Measurements from ENCODE around the gene EPS15.

The EPS15 gene

GRCh38 chr1:51344602-51345299 lies 174.3 kb downstream of the EPS15 start:
- Histone ChIP-seq H3K9ac (ENCODE audit: low read depth in 1 of 2, low read length in 2 of 2) (peak overlapping the region in 1 of 2 donors; percentile 66), H3K9me3 (ENCODE audit: control insufficient read depth in 2 of 2, low read length in 2 of 2) (no peaks in the 10 kb centered on the region), H3K27ac (ENCODE audit: low read depth in 2 of 2, low read length in 2 of 2) (no peak overlapping the region), H3K27me3 (ENCODE audit: control insufficient read depth in 2 of 2, insufficient read depth in 2 of 2, low read length in 2 of 2) (peaks cover 10 to 12% of the 10 kb centered on the region in 2 donors), H3K36me3 (ENCODE audit: control insufficient read depth in 2 of 2, insufficient read depth in 2 of 2, low read length in 2 of 2) (no peaks in the 10 kb centered on the region), H3K4me3 (ENCODE audit: low read length in 2 of 2) (peak overlapping the region; percentile 56 to 64), H3K4me1 (ENCODE audit: control insufficient read depth in 2 of 2, insufficient read depth in 2 of 2, low read length in 2 of 2) (peaks cover 0 to 9% of the 10 kb centered on the region in 2 donors)

- Histone ChIP-seq H3K36me3 (ENCODE audit: control insufficient read depth in 2 of 2, insufficient read depth in 2 of 2, low read length in 2 of 2) (no peaks in the 10 kb centered on the region), H3K4me3 (ENCODE audit: low read length in 2 of 2) (peak overlapping the region; percentile 56 to 64), H3K4me1 (ENCODE audit: control insufficient read depth in 2 of 2, insufficient read depth in 2 of 2, low read length in 2 of 2) (peaks cover 0 to 9% of the 10 kb centered on the region in 2 donors), H3K27ac (ENCODE audit: low read depth in 2 of 2, low read length in 2 of 2) (no peak overlapping the region), H3K9ac (ENCODE audit: low read depth in 1 of 2, low read length in 2 of 2) (peak overlapping the region in 1 of 2 donors; percentile 66), H3K27me3 (ENCODE audit: control insufficient read depth in 2 of 2, insufficient read depth in 2 of 2, low read length in 2 of 2) (peaks cover 10 to 12% of the 10 kb centered on the region in 2 donors), H3K9me3 (ENCODE audit: control insufficient read depth in 2 of 2, low read length in 2 of 2) (no peaks in the 10 kb centered on the region)
Observed at GRCh38 chr1:51344276-51344601, 174.8 kb downstream of the EPS15 start.

GRCh38 chr1:51343624-51344023 lies 175.4 kb downstream of the EPS15 start:
- no peaks in the 10 kb centered on the region for H3K36me3 ChIP-seq (ENCODE audit: control insufficient read depth in 2 of 2, insufficient read depth in 2 of 2, low read length in 2 of 2)
- no peaks in the 10 kb centered on the region for H3K9me3 ChIP-seq (ENCODE audit: control insufficient read depth in 2 of 2, low read length in 2 of 2)
- H3K9ac ChIP-seq (ENCODE audit: low read depth in 1 of 2, low read length in 2 of 2): no peak overlapping the region
- peaks cover 10 to 12% of the 10 kb centered on the region in 2 donors for H3K27me3 ChIP-seq (ENCODE audit: control insufficient read depth in 2 of 2, insufficient read depth in 2 of 2, low read length in 2 of 2)
- H3K4me3 ChIP-seq (ENCODE audit: low read length in 2 of 2): no peak overlapping the region
- H3K27ac ChIP-seq (ENCODE audit: low read depth in 2 of 2, low read length in 2 of 2): no peak overlapping the region
- peaks cover 0 to 9% of the 10 kb centered on the region in 2 donors for H3K4me1 ChIP-seq (ENCODE audit: control insufficient read depth in 2 of 2, insufficient read depth in 2 of 2, low read length in 2 of 2)

- no peak overlapping the region for H3K4me3 ChIP-seq (ENCODE audit: low read length in 2 of 2)
- no peaks in the 10 kb centered on the region for H3K36me3 ChIP-seq (ENCODE audit: control insufficient read depth in 2 of 2, insufficient read depth in 2 of 2, low read length in 2 of 2)
- no peak overlapping the region for H3K27ac ChIP-seq (ENCODE audit: low read depth in 2 of 2, low read length in 2 of 2)
- H3K9me3 ChIP-seq (ENCODE audit: control insufficient read depth in 2 of 2, low read length in 2 of 2): no peaks in the 10 kb centered on the region
- no peak overlapping the region for H3K9ac ChIP-seq (ENCODE audit: low read depth in 1 of 2, low read length in 2 of 2)
- peaks cover 10 to 12% of the 10 kb centered on the region in 2 donors for H3K27me3 ChIP-seq (ENCODE audit: control insufficient read depth in 2 of 2, insufficient read depth in 2 of 2, low read length in 2 of 2)
- peaks cover 0 to 9% of the 10 kb centered on the region in 2 donors for H3K4me1 ChIP-seq (ENCODE audit: control insufficient read depth in 2 of 2, insufficient read depth in 2 of 2, low read length in 2 of 2)
Observed at GRCh38 chr1:51342591-51343206, 176.4 kb downstream of the EPS15 start.

- Histone ChIP-seq H3K27me3 (ENCODE audit: control insufficient read depth in 2 of 2, insufficient read depth in 2 of 2, low read length in 2 of 2) (peaks cover 10 to 12% of the 10 kb centered on the region in 2 donors), H3K9ac (ENCODE audit: low read depth in 1 of 2, low read length in 2 of 2) (no peak overlapping the region), H3K4me1 (ENCODE audit: control insufficient read depth in 2 of 2, insufficient read depth in 2 of 2, low read length in 2 of 2) (peaks cover 0 to 9% of the 10 kb centered on the region in 2 donors), H3K27ac (ENCODE audit: low read depth in 2 of 2, low read length in 2 of 2) (no peak overlapping the region), H3K4me3 (ENCODE audit: low read length in 2 of 2) (no peak overlapping the region), H3K36me3 (ENCODE audit: control insufficient read depth in 2 of 2, insufficient read depth in 2 of 2, low read length in 2 of 2) (no peaks in the 10 kb centered on the region), H3K9me3 (ENCODE audit: control insufficient read depth in 2 of 2, low read length in 2 of 2) (no peaks in the 10 kb centered on the region)
Observed at GRCh38 chr1:51341876-51342496, 177.1 kb downstream of the EPS15 start.

GRCh38 chr1:51340380-51340779 lies 178.7 kb downstream of the EPS15 start:
- Histone ChIP-seq H3K27ac (ENCODE audit: low read depth in 2 of 2, low read length in 2 of 2) (no peak overlapping the region), H3K27me3 (ENCODE audit: control insufficient read depth in 2 of 2, insufficient read depth in 2 of 2, low read length in 2 of 2) (peaks cover 10 to 11% of the 10 kb centered on the region in 2 donors), H3K36me3 (ENCODE audit: control insufficient read depth in 2 of 2, insufficient read depth in 2 of 2, low read length in 2 of 2) (no peaks in the 10 kb centered on the region), H3K4me3 (ENCODE audit: low read length in 2 of 2) (no peak overlapping the region), H3K9me3 (ENCODE audit: control insufficient read depth in 2 of 2, low read length in 2 of 2) (no peaks in the 10 kb centered on the region), H3K4me1 (ENCODE audit: control insufficient read depth in 2 of 2, insufficient read depth in 2 of 2, low read length in 2 of 2) (peaks cover 4 to 18% of the 10 kb centered on the region in 2 donors), H3K9ac (ENCODE audit: low read depth in 1 of 2, low read length in 2 of 2) (no peak overlapping the region)

- H3K4me1 ChIP-seq (ENCODE audit: control insufficient read depth in 2 of 2, insufficient read depth in 2 of 2, low read length in 2 of 2): peaks cover 4 to 14% of the 10 kb centered on the region in 2 donors
- H3K27me3 ChIP-seq (ENCODE audit: control insufficient read depth in 2 of 2, insufficient read depth in 2 of 2, low read length in 2 of 2): peaks cover 0 to 2% of the 10 kb centered on the region in 2 donors
- no peaks in the 10 kb centered on the region for H3K36me3 ChIP-seq (ENCODE audit: control insufficient read depth in 2 of 2, insufficient read depth in 2 of 2, low read length in 2 of 2)
- no peak overlapping the region for H3K27ac ChIP-seq (ENCODE audit: low read depth in 2 of 2, low read length in 2 of 2)
- H3K4me3 ChIP-seq (ENCODE audit: low read length in 2 of 2): no peak overlapping the region
- H3K9ac ChIP-seq (ENCODE audit: low read depth in 1 of 2, low read length in 2 of 2): no peak overlapping the region
- H3K9me3 ChIP-seq (ENCODE audit: control insufficient read depth in 2 of 2, low read length in 2 of 2): no peaks in the 10 kb centered on the region
Observed at GRCh38 chr1:51336711-51337110, 182.4 kb downstream of the EPS15 start.

- Histone ChIP-seq H3K27ac (ENCODE audit: low read depth in 2 of 2, low read length in 2 of 2) (no peak overlapping the region), H3K4me3 (ENCODE audit: low read length in 2 of 2) (no peak overlapping the region), H3K9me3 (ENCODE audit: control insufficient read depth in 2 of 2, low read length in 2 of 2) (no peaks in the 10 kb centered on the region), H3K4me1 (ENCODE audit: control insufficient read depth in 2 of 2, insufficient read depth in 2 of 2, low read length in 2 of 2) (peaks cover 8 to 21% of the 10 kb centered on the region in 2 donors), H3K36me3 (ENCODE audit: control insufficient read depth in 2 of 2, insufficient read depth in 2 of 2, low read length in 2 of 2) (no peaks in the 10 kb centered on the region), H3K27me3 (ENCODE audit: control insufficient read depth in 2 of 2, insufficient read depth in 2 of 2, low read length in 2 of 2) (peaks cover 0 to 2% of the 10 kb centered on the region in 2 donors), H3K9ac (ENCODE audit: low read depth in 1 of 2, low read length in 2 of 2) (no peak overlapping the region)
Observed at GRCh38 chr1:51336004-51336403, 183.1 kb downstream of the EPS15 start.

GRCh38 chr1:51331206-51332100 lies 187.6 kb downstream of the EPS15 start:
- H3K4me1 ChIP-seq (ENCODE audit: control insufficient read depth in 2 of 2, insufficient read depth in 2 of 2, low read length in 2 of 2): peaks cover 22 to 36% of the 10 kb centered on the region in 2 donors
- H3K4me3 ChIP-seq (ENCODE audit: low read length in 2 of 2): peak overlapping the region; percentile 70 to 76
- no peaks in the 10 kb centered on the region for H3K36me3 ChIP-seq (ENCODE audit: control insufficient read depth in 2 of 2, insufficient read depth in 2 of 2, low read length in 2 of 2)
- H3K9me3 ChIP-seq (ENCODE audit: control insufficient read depth in 2 of 2, low read length in 2 of 2): no peaks in the 10 kb centered on the region
- H3K27ac ChIP-seq (ENCODE audit: low read depth in 2 of 2, low read length in 2 of 2): peak overlapping the region; percentile 78 to 92
- H3K27me3 ChIP-seq (ENCODE audit: control insufficient read depth in 2 of 2, insufficient read depth in 2 of 2, low read length in 2 of 2): no peaks in the 10 kb centered on the region
- peak overlapping the region in 1 of 2 donors; percentile 85 for H3K9ac ChIP-seq (ENCODE audit: low read depth in 1 of 2, low read length in 2 of 2)
